GM13976 (cell line): ENCODE measurements around the gene BBS9.

ENCODE experiments used
- DNase-seq: peaks from one replicate; pipeline ENCODE4 v3.0.0; 2012; ENCODE audit warnings: low spot score
- in situ Hi-C: fragments of 300-500 bp; cut with MboI; formaldehyde crosslinking; loops from one replicate; pipeline ENCODE4 v1.12.0; 2022; ENCODE audit warnings: low sequenced_read_pairs, mixed read lengths, inconsistent platforms; ENCODE audit not compliant: unreplicated experiment
- TF ChIP-seq, protein P1 (sequence below): IDR thresholded peaks from 2 replicates; pipeline ENCODE4 v1.5.1; 2012; ENCODE audit warnings: borderline replicate concordance, mild to moderate bottlenecking; ENCODE audit not compliant: insufficient read depth; ENCODE audit errors: extremely low read depth, missing control alignments, control extremely low read depth

The BBS9 gene

GRCh38 chr7:33582533-33582932 is 453.2 kb downstream of the BBS9 start:
- no peak for DNase-seq
- in situ Hi-C loops, result no loop called here
- TF ChIP-seq, protein P1, sequence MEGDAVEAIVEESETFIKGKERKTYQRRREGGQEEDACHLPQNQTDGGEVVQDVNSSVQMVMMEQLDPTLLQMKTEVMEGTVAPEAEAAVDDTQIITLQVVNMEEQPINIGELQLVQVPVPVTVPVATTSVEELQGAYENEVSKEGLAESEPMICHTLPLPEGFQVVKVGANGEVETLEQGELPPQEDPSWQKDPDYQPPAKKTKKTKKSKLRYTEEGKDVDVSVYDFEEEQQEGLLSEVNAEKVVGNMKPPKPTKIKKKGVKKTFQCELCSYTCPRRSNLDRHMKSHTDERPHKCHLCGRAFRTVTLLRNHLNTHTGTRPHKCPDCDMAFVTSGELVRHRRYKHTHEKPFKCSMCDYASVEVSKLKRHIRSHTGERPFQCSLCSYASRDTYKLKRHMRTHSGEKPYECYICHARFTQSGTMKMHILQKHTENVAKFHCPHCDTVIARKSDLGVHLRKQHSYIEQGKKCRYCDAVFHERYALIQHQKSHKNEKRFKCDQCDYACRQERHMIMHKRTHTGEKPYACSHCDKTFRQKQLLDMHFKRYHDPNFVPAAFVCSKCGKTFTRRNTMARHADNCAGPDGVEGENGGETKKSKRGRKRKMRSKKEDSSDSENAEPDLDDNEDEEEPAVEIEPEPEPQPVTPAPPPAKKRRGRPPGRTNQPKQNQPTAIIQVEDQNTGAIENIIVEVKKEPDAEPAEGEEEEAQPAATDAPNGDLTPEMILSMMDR, result no peak

- DNase-seq, result no peak
These were observed 460.5 kb downstream of the BBS9 start for GRCh38 chr7:33589911-33590310.

DNA sequence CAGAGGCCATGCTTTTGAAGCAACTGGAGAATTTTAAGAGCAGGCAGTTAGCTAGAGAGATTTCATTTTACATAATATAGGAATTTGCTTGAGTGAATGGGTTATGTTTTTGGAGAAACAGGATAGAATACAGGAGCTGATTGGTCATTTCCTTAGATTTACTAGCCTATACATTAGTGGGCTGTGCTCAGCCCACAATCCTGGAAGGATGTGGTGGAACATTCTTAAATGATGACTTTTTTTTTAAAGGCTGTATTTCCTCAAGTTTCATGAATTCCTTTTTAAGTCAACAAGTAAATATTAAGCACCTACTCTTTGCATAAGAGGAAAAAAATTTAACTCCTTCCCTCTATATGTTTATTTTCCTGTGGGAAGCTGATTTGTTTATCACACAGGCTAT is 461.6 kb downstream of the BBS9 start:
- in situ Hi-C loops, result no loop called here
- no peak for DNase-seq
- TF ChIP-seq, protein P1, result no peak

More at GRCh38 chr7:33589911-33590310, 460.5 kb downstream of the BBS9 start:
- TF ChIP-seq, protein P1, result no peak
- in situ Hi-C loops, result no loop called here

GRCh38 chr7:33591490-33591889 is 462.1 kb downstream of the BBS9 start:
- TF ChIP-seq, protein P1, result no peak
- in situ Hi-C loops, result no loop called here
- no peak for DNase-seq

DNA sequence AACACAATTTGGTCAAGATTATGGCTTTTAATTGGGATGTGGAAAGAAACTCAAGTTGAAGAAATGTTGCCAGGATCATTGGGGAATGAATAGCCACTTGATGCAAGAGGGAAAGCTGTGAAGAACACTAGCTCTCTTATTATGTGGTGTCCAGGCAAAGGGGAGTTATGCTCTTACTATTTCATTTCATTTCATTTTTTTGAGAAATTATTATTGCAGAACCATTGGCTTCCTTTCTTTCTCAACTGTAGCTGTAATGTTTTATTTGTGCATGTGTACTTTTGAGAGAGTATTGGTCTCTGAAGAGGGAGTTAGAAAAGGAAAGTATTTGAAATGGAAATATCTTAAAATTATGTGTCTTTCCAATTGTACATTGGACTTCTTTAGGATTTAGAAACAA is 463.4 kb downstream of the BBS9 start:
- TF ChIP-seq, protein P1, result no peak
- DNase-seq, result no peak
- in situ Hi-C loops, result no loop called here

DNA sequence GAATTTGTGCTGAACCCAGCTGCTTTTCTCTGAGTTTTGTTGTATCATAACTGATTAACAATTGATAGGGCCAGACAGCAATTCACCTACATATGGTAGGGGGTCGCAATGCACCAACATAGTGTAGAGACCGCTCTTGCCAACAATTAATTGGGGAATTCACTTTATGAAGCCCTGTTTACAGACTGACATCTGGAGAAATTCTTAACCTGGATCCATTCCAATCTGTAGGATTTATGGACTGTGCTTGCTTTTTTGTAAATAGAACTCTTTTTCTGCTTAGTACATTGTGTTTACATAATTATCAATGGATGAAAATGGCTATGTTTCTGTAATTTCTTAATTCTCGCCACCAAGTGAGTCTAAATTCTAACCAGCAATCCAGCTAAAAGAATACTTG is 464.2 kb downstream of the BBS9 start:
- TF ChIP-seq, protein P1, result no peak
- DNase-seq, result no peak
- in situ Hi-C loops, result no loop called here

DNA sequence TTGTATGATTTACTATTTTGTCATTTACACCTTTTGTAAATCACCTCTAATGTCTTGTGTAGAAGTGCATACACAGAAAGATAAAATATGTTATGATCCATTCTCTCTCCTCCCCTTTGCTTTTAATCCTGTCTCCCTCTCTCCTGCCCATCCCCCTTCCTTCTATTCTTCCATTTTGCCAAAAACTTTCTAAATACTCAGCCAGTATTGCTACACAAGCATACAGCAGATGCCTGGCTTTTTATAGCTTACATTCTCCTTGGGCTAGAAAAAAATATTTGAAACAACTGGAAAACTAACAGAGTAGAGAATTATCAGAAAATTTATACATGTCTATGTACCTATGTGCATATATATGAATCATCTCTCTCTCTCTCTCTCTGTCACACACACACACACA is 467.3 kb downstream of the BBS9 start:
- in situ Hi-C loops, result no loop called here
- no peak for DNase-seq
- TF ChIP-seq, protein P1, result no peak
